Measurements from ENCODE around the gene RAB11FIP5. TPM values are rescaled to one million over a fixed set of nuclear protein-coding genes. Genes with fewer than 3 reads are reported as not detected.

The RAB11FIP5 gene
- total RNA-seq, 1 donor from 2014 or later, result 12.9 TPM

DNA sequence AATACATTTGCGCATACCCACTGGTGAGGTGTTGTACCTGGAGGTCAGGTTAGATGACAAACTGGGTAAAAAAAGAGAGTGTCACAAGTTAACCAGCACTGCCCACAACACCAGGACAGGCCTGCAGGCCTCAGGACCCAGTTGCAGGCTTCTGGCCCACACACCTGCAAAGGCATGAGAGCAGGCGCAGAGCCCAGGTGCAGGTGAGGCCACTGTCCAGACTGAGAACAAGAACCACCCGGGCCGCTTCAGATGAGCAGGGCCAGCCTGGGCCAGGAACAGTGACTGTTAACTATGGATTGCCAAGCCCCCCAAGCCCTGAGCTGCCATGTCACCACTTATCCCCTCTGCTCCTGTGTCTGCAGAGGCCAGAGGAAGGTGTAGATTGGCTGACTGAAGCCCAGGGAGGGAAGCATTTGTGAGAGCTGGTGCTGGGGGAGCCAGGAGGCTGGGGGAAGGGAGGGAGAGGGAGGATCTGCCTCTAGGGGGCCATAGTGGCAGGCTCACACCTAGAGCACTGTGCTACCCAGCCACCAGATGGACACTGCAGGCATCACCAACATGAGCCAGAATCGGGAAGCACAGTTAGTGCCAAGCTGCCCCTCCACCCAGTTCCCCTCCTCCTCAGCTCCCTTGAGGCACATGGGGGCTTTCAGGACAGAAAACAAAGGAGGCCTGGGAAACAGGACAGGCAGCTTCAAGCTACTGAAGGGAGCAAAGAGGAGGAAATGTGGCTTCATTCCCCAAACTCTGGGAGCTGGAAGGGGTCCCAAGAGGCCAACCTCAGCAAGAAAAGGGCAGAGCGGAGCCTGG is 76.6 kb downstream of the RAB11FIP5 start:
- H3K4me3 Mint-ChIP-seq, result no peak overlapping the region
- intact Hi-C loops (cut with micrococcal nuclease), result no loop called here
- H3K4me1 Mint-ChIP-seq (ENCODE audit: low read depth), result no peaks in the 10 kb centered on the region
- no peak for DNase-seq (ENCODE audit: low spot score)
- no peaks in the 10 kb centered on the region for H3K36me3 Mint-ChIP-seq (ENCODE audit: low read depth)
- H3K27me3 Mint-ChIP-seq (ENCODE audit: insufficient read depth), result no peaks in the 10 kb centered on the region
- no peak overlapping the region for H3K27ac Mint-ChIP-seq
- no peaks in the 10 kb centered on the region for H3K9me3 Mint-ChIP-seq

- no peaks in the 10 kb centered on the region for H3K27me3 Mint-ChIP-seq (ENCODE audit: insufficient read depth)
- no peak for DNase-seq (ENCODE audit: low spot score)
- intact Hi-C loops (cut with micrococcal nuclease), result no loop called here
- H3K4me3 Mint-ChIP-seq, result no peak overlapping the region
- no peaks in the 10 kb centered on the region for H3K36me3 Mint-ChIP-seq (ENCODE audit: low read depth)
- no peaks in the 10 kb centered on the region for H3K9me3 Mint-ChIP-seq
- H3K27ac Mint-ChIP-seq, result no peak overlapping the region
- no peaks in the 10 kb centered on the region for H3K4me1 Mint-ChIP-seq (ENCODE audit: low read depth)
Observed at GRCh38 chr2:73034661-73035375, 77.9 kb downstream of the RAB11FIP5 start.

- intact Hi-C loops (cut with micrococcal nuclease), result no loop called here
- no peaks in the 10 kb centered on the region for H3K36me3 Mint-ChIP-seq (ENCODE audit: low read depth)
- H3K27ac Mint-ChIP-seq, result no peak overlapping the region
- H3K4me1 Mint-ChIP-seq (ENCODE audit: low read depth), result no peaks in the 10 kb centered on the region
- no peak for DNase-seq (ENCODE audit: low spot score)
- no peaks in the 10 kb centered on the region for H3K9me3 Mint-ChIP-seq
- no peak overlapping the region for H3K4me3 Mint-ChIP-seq
- H3K27me3 Mint-ChIP-seq (ENCODE audit: insufficient read depth), result no peaks in the 10 kb centered on the region
Observed at GRCh38 chr2:73033766-73034381, 78.9 kb downstream of the RAB11FIP5 start.

GRCh38 chr2:73033142-73033765 is 79.5 kb downstream of the RAB11FIP5 start:
- intact Hi-C loops (cut with micrococcal nuclease), result no loop called here
- Mint-ChIP-seq H3K36me3 (ENCODE audit: low read depth) (no peaks in the 10 kb centered on the region), H3K4me3 (no peak overlapping the region), H3K4me1 (ENCODE audit: low read depth) (no peaks in the 10 kb centered on the region), H3K27ac (no peak overlapping the region), H3K9me3 (no peaks in the 10 kb centered on the region), H3K27me3 (ENCODE audit: insufficient read depth) (no peaks in the 10 kb centered on the region)
- DNase-seq (ENCODE audit: low spot score), result no peak

DNA sequence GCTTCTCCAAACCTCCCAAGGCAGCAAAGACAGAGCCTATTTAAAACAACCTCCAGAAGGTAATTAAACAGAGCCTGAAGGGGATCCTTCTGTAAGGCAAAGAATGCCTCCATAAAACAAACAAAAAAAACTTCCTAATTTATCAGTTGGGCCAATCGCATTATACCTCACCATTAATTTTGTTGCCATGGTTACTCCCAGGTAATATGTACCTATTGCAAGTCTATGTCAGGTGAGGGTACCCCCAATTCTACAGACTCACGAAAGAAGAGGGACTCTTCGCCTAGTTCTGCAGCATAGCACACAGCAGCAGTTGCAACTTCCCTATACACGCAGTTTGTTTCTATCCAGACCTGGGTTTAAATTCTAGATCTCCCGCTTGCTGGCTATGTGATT is 80.0 kb downstream of the RAB11FIP5 start:
- no peaks in the 10 kb centered on the region for H3K4me1 Mint-ChIP-seq (ENCODE audit: low read depth)
- H3K9me3 Mint-ChIP-seq, result no peaks in the 10 kb centered on the region
- H3K4me3 Mint-ChIP-seq, result no peak overlapping the region
- H3K36me3 Mint-ChIP-seq (ENCODE audit: low read depth), result no peaks in the 10 kb centered on the region
- H3K27me3 Mint-ChIP-seq (ENCODE audit: insufficient read depth), result no peaks in the 10 kb centered on the region
- no peak for DNase-seq (ENCODE audit: low spot score)
- no peak overlapping the region for H3K27ac Mint-ChIP-seq
- intact Hi-C loops (cut with micrococcal nuclease), result no loop called here

GRCh38 chr2:73031725-73032701 is 80.7 kb downstream of the RAB11FIP5 start:
- Mint-ChIP-seq H3K9me3 (no peaks in the 10 kb centered on the region), H3K27me3 (ENCODE audit: insufficient read depth) (no peaks in the 10 kb centered on the region), H3K4me3 (no peak overlapping the region), H3K27ac (no peak overlapping the region), H3K36me3 (ENCODE audit: low read depth) (no peaks in the 10 kb centered on the region), H3K4me1 (ENCODE audit: low read depth) (no peaks in the 10 kb centered on the region)
- DNase-seq (ENCODE audit: low spot score), result no peak
- intact Hi-C loops (cut with micrococcal nuclease), result no loop called here

GRCh38 chr2:73031095-73031678 is 81.6 kb downstream of the RAB11FIP5 start:
- no peak overlapping the region for H3K4me3 Mint-ChIP-seq
- no peaks in the 10 kb centered on the region for H3K9me3 Mint-ChIP-seq
- no peaks in the 10 kb centered on the region for H3K4me1 Mint-ChIP-seq (ENCODE audit: low read depth)
- no peaks in the 10 kb centered on the region for H3K27me3 Mint-ChIP-seq (ENCODE audit: insufficient read depth)
- no peak overlapping the region for H3K27ac Mint-ChIP-seq
- DNase-seq (ENCODE audit: low spot score), result no peak
- intact Hi-C loops (cut with micrococcal nuclease), result no loop called here
- H3K36me3 Mint-ChIP-seq (ENCODE audit: low read depth), result no peaks in the 10 kb centered on the region

DNA sequence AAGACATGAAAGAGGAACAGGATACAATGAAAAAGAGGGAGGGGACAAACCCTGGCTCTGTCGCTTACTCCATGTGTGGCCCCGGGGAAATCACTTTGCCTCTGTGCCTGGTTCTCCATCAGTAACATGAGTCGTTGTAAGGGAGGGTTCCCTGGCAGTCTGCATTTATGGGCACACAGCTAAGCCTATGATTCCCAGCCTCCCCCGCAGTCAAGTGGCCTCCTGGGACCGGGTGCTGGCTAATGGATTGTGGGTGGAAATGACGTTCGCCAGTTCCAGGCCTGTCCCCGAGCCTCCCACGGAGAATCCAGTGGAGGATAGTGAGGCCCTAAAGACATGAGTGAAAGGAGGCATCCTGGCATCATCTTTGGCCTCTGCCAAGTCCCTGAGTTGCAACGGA is 83.9 kb downstream of the RAB11FIP5 start:
- Mint-ChIP-seq H3K4me1 (ENCODE audit: low read depth) (no peaks in the 10 kb centered on the region), H3K27ac (no peak overlapping the region), H3K27me3 (ENCODE audit: insufficient read depth) (no peaks in the 10 kb centered on the region), H3K9me3 (no peaks in the 10 kb centered on the region), H3K4me3 (no peak overlapping the region), H3K36me3 (ENCODE audit: low read depth) (no peaks in the 10 kb centered on the region)
- intact Hi-C loops (cut with micrococcal nuclease), result no loop called here
- DNase-seq (ENCODE audit: low spot score), result no peak

GRCh38 chr2:73027340-73027739 is 85.4 kb downstream of the RAB11FIP5 start:
- no peak for DNase-seq (ENCODE audit: low spot score)
- H3K27me3 Mint-ChIP-seq (ENCODE audit: insufficient read depth), result peaks cover 2% of the 10 kb centered on the region
- no peaks in the 10 kb centered on the region for H3K4me1 Mint-ChIP-seq (ENCODE audit: low read depth)
- H3K4me3 Mint-ChIP-seq, result no peak overlapping the region
- no peaks in the 10 kb centered on the region for H3K9me3 Mint-ChIP-seq
- intact Hi-C loops (cut with micrococcal nuclease), result no loop called here
- no peaks in the 10 kb centered on the region for H3K36me3 Mint-ChIP-seq (ENCODE audit: low read depth)
- no peak overlapping the region for H3K27ac Mint-ChIP-seq

DNA sequence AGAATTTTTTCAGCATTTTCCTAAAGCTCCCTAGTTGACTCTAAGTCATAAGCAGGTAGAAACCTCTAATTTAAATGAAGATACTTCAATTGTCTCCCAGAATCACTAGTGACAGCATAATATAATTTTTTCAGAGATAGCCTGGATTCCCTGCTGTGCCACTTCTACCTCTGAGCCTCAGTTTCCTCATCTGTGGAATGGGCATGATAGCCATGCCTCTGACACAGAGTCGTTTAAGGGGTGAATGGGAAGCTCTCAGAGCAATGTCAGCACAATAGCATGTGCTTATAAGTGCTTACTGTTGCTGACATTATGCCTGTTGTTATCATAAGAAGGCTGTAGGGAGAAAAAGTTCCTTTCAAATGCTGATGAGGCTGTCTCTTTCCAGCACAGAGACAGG is 89.3 kb downstream of the RAB11FIP5 start:
- intact Hi-C loops (cut with micrococcal nuclease), result no loop called here
- no peak overlapping the region for H3K27ac Mint-ChIP-seq
- H3K36me3 Mint-ChIP-seq (ENCODE audit: low read depth), result no peaks in the 10 kb centered on the region
- no peaks in the 10 kb centered on the region for H3K4me1 Mint-ChIP-seq (ENCODE audit: low read depth)
- no peak for DNase-seq (ENCODE audit: low spot score)
- no peaks in the 10 kb centered on the region for H3K9me3 Mint-ChIP-seq
- H3K27me3 Mint-ChIP-seq (ENCODE audit: insufficient read depth), result peaks cover 2% of the 10 kb centered on the region
- H3K4me3 Mint-ChIP-seq, result no peak overlapping the region
